KBM-7 (cell line): ENCODE measurements around the gene ATP4A.

Experiments used
- DNase-seq: peaks from one replicate; pipeline ENCODE4 v3.0.0-alpha.2; 2015
- in situ Hi-C: fragments of 300-500 bp; cut with MboI; formaldehyde crosslinking; loops from 2 replicates; pipeline ENCODE4 v1.14.3; 2020; ENCODE audit warnings: low sequenced_read_pairs, low pct_unique_long_range_greater_than_20kb, mixed read lengths

ATP4A gene

DNA sequence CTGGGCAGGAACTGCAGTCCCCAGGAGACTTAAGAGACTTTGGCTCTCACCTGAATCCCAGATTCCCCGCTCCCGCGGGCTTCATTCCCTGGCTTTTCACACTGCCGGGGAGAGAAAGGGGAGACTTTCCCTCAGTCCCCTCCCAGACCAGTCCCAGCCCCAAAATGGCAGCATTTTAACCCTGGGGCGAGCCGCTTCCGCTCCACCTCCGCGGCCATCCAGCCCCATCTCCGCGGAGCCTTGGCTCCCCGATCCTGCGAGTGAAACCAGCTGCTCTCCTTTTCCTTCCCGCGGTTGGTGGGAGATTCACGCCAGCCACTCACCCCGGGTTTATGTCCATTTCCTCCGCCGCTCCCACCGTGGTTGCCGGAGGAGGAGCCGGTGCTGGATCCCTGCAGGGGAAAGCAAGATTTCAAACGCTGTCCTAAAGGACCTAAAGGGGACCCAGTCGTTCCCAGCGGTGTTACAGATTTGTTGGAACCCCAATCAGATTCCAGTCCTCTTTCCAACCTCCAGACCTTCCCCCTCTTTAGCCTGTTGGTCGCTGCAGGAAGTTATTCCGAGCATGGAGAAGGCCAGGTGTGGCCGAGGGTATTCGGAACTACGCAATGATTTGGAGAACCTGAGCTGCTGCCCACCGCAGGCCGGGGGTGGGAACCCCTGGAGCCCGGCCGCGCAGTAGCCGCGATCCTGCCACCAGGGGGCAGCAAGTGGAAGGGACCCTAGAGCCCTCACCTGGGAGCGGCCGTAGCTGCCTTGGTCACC, 53.4 kb downstream of the ATP4A start:
- peak; percentile 51 for DNase-seq
- in situ Hi-C loops: no loop called here

- in situ Hi-C loops: no loop called here
- DNase-seq: no peak
Measured at GRCh38 chr19:35509018-35509652, 54.3 kb downstream of the ATP4A start.

DNA sequence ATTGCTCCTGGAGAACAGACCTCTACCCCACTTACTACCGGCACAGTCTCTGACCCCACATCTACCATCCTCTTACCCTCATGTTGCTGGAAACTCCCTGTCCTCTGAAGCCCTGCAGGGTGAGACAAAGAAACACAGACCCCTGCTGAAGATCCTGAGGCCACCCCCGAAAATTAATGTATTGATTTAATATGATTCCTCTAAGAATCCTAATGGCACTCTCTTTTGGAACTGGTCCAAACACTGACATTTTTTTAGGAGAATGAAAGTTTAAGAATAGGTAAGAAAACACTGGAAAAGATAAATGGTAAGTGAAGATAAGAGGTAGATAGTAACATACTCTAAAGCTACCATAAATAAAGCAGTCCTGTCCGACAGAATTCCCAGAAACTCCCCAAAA, 55.3 kb downstream of the ATP4A start:
- in situ Hi-C loops: no loop called here

GRCh38 chr19:35507561-35507960, 55.9 kb downstream of the ATP4A start:
- in situ Hi-C loops: no loop called here
- DNase-seq: no peak

More for the DNA sequence above, 55.3 kb downstream of the ATP4A start:
- no peak for DNase-seq

GRCh38 chr19:35506011-35506410, 57.4 kb downstream of the ATP4A start:
- in situ Hi-C loops: no loop called here
- no peak for DNase-seq

GRCh38 chr19:35502751-35503150, 60.7 kb downstream of the ATP4A start:
- in situ Hi-C loops: no loop called here
- no peak for DNase-seq

- no peak for DNase-seq
- in situ Hi-C loops: no loop called here
Measured at GRCh38 chr19:35501684-35502083, 61.8 kb downstream of the ATP4A start.

DNA sequence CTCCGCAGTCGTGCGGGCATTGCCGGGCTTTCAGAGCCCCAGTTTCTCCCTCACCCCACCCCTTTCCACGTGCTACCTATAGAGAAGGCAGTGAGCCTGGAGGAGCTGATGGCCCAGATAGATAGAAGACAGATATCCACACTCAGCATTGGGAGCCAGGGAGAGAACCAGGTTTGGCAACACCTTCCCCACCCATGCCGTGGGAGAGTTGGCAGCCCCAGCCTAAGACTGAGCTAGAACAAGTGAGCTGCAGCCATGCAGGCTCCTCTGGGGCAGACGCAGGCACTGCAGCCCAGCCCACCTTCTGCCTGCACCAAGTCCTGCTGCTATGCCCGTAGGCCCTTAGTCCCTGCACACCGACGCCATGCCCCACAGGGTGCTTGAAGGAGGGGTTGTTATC, 62.8 kb downstream of the ATP4A start:
- no peak for DNase-seq
- in situ Hi-C loops: no loop called here
